GM12878 (cell line): Measurements from ENCODE around the gene PAK6. TPM values are rescaled to one million over a fixed set of nuclear protein-coding genes. Genes with fewer than 3 reads are reported as not detected.

Experiments used
- ATAC-seq: fragments of 200-7000 bp; cut with Tn5 transposase; 3 replicates; pipeline ENCODE4 v1.9.1; 2020; ENCODE audit warnings: mild to moderate bottlenecking, moderate library complexity
- BruUV-seq: library from RNA; stranded (reverse); fragments of 400-500 nt; replicated peaks from 2 replicates; lab custom pipeline; 2021; lab: Mats Ljungman, UMichigan
- CTCF ChIA-PET: fragments of 300-600 bp; sonication (Branson Sonifier 250); formaldehyde crosslinking; extraction: SDS; loops from one replicate; lab custom pipeline; 2021; ENCODE audit warnings: inconsistent platforms; lab: Yijun Ruan, JAX
- POLR2A ChIA-PET: fragments of 350-600 bp; formaldehyde crosslinking; extraction: SDS; loops from one replicate; lab custom pipeline; 2021; ENCODE audit warnings: inconsistent platforms; lab: Charles Lee
- RAD21 ChIA-PET: fragments of 300-600 bp; sonication (Branson Sonifier 250); formaldehyde crosslinking; loops from one replicate; lab custom pipeline; 2023; ENCODE audit warnings: antibody characterized with exemption; ENCODE audit not compliant: unreplicated experiment; lab: Charles Lee
- SMC1A ChIA-PET: fragments of 300-600 bp; sonication (Branson Sonifier 250); formaldehyde crosslinking; loops from one replicate; lab custom pipeline; 2023; ENCODE audit not compliant: unreplicated experiment, uncharacterized antibody; lab: Charles Lee
- DNase-seq: peaks from one replicate; pipeline ENCODE4 v3.0.0-alpha.2; 2011; ENCODE audit warnings: low read depth, low spot score
- FAIRE-seq: peaks from 3 replicates; lab custom pipeline; 2011; peaks lifted over from hg19 to GRCh38; lab: Jason Lieb, UNC
- H2AFZ ChIP-seq: 2 replicates; pipeline ENCODE4 v1.6.0; 2011; ENCODE audit warnings: low read depth, low read length, control low read depth; ENCODE audit not compliant: control insufficient read depth
- H3K27ac ChIP-seq: 2 replicates; pipeline ENCODE4 v1.5.1; 2011; ENCODE audit warnings: control low read depth; ENCODE audit not compliant: control insufficient read depth, insufficient read depth
- H3K27me3 ChIP-seq, 2 experiments: replicated peaks in 1 of 2; 2 replicates each; pipeline versions ENCODE4 v1.6.0 to v1.6.1; 2011; ENCODE audit warnings: low read length in 1 of 2; ENCODE audit not compliant: control insufficient read depth in 2 of 2, insufficient read depth in 2 of 2
- H3K36me3 ChIP-seq, 2 experiments: 2 replicates each; pipeline ENCODE4 v1.5.1; 2011; ENCODE audit warnings: low read length in 1 of 2; ENCODE audit not compliant: control insufficient read depth in 2 of 2, insufficient read depth in 2 of 2
- H3K4me1 ChIP-seq: 2 replicates; pipeline ENCODE4 v1.6.1; 2011; ENCODE audit warnings: mild to moderate bottlenecking, low read length, moderate library complexity, mixed read lengths; ENCODE audit not compliant: control insufficient read depth, insufficient read depth
- H3K4me2 ChIP-seq: 2 replicates; pipeline ENCODE4 v1.6.0; 2011; ENCODE audit warnings: control low read depth; ENCODE audit not compliant: control insufficient read depth, insufficient read depth
- H3K4me3 ChIP-seq: fragments of 200-600 bp; sonication (generic); 2 replicates; pipeline ENCODE4 v1.5.1; 2016
- H3K79me2 ChIP-seq: 2 replicates; pipeline ENCODE4 v1.6.0; 2011; ENCODE audit warnings: low read length; ENCODE audit not compliant: control insufficient read depth, insufficient read depth
- H3K9ac ChIP-seq: 2 replicates; pipeline ENCODE4 v1.8.0; 2011; ENCODE audit warnings: low read length, control low read depth, mixed read lengths; ENCODE audit not compliant: control insufficient read depth, insufficient read depth
- H3K9me3 ChIP-seq: replicated peaks from 3 replicates; pipeline ENCODE4 v1.5.1; 2011; ENCODE audit warnings: mild to moderate bottlenecking, low read length; ENCODE audit not compliant: control insufficient read depth, insufficient read depth
- H4K20me1 ChIP-seq: 2 replicates; pipeline ENCODE4 v1.6.0; 2011; ENCODE audit not compliant: control insufficient read depth, insufficient read depth
- ATF3 ChIP-seq: IDR thresholded peaks from 2 replicates; pipeline ENCODE4 v1.6.1; 2011; ENCODE audit warnings: low read depth, mild to moderate bottlenecking, low read length, moderate library complexity, borderline replicate concordance; ENCODE audit errors: extremely low read depth
- BACH1 ChIP-seq: fragments of 450-650 bp; IDR thresholded peaks from 2 replicates; pipeline ENCODE4 v1.6.1; 2017; ENCODE audit warnings: mild to moderate bottlenecking, borderline replicate concordance
- CTCF ChIP-seq, 3 experiments: IDR thresholded peaks in 2 of 3; conservative IDR thresholded peaks in 1 of 3; 2 replicates each; pipeline ENCODE4 v1.5.1; 2011; ENCODE audit warnings: low read depth in 3 of 3, low read length in 3 of 3, mild to moderate bottlenecking in 3 of 3, control low read depth in 2 of 3, moderate library complexity in 2 of 3, inconsistent platforms in 1 of 3, mixed read lengths in 1 of 3; ENCODE audit not compliant: control insufficient read depth in 2 of 3, insufficient read depth in 1 of 3; ENCODE audit errors: extremely low read depth in 1 of 3
- IKZF2 ChIP-seq, 2 experiments: fragments of 450-650 bp; IDR thresholded peaks; 2 replicates each; pipeline ENCODE4 v1.6.1; 2017; ENCODE audit warnings: mild to moderate bottlenecking in 2 of 2, moderate library complexity in 2 of 2
- MLLT1 ChIP-seq: fragments of 450-650 bp; IDR thresholded peaks from 2 replicates; pipeline ENCODE4 v1.6.1; 2016; ENCODE audit warnings: mild to moderate bottlenecking
- MTA2 ChIP-seq: fragments of 450-650 bp; IDR thresholded peaks from 2 replicates; pipeline ENCODE4 v1.6.1; 2016; ENCODE audit warnings: low read depth, mild to moderate bottlenecking, moderate library complexity
- NFYB ChIP-seq: IDR thresholded peaks from 2 replicates; pipeline ENCODE4 v1.6.1; 2011; ENCODE audit warnings: low read depth, mild to moderate bottlenecking, low read length, improper control_type of control experiment, moderate library complexity; ENCODE audit not compliant: insufficient read depth
- PAX8 ChIP-seq: fragments of 450-650 bp; IDR thresholded peaks from 2 replicates; pipeline ENCODE4 v1.6.1; 2017; ENCODE audit warnings: mild to moderate bottlenecking, moderate library complexity
- RAD21 ChIP-seq: IDR thresholded peaks from 2 replicates; pipeline ENCODE4 v1.6.1; 2011; ENCODE audit warnings: mild to moderate bottlenecking, low read depth, low read length, moderate library complexity; ENCODE audit not compliant: insufficient read depth
- RFX5 ChIP-seq: IDR thresholded peaks from 2 replicates; pipeline ENCODE4 v1.6.1; 2011; ENCODE audit warnings: low read depth, low read length, improper control_type of control experiment
- YY1 ChIP-seq: IDR thresholded peaks from 2 replicates; pipeline ENCODE4 v1.6.1; 2011; ENCODE audit warnings: low read depth, mild to moderate bottlenecking, low read length
- ZBED1 ChIP-seq: IDR thresholded peaks from 2 replicates; pipeline ENCODE4 v1.6.1; 2016; ENCODE audit warnings: borderline replicate concordance
- WGBS: methylation state at CpG from one replicate; pipeline ENCODE4 v1.1.6; 2016; ENCODE audit warnings: low lambda C conversion rate; ENCODE audit not compliant: insufficient replicate concordance, insufficient coverage; ENCODE audit errors: missing lambda C conversion rate; 5-methylcytosine and 5-hydroxymethylcytosine counted together
- in situ Hi-C: fragments of 300-500 bp; cut with MboI; formaldehyde crosslinking; loops from 9 replicates; pipeline ENCODE4 v1.14.3; 2018; ENCODE audit warnings: mixed read lengths
- intact Hi-C: fragments of 100-400 bp; cut with micrococcal nuclease; formaldehyde crosslinking; loops from one replicate; pipeline ENCODE4 v1.14.2; 2022; ENCODE audit not compliant: unreplicated experiment
- polyA plus RNA-seq, 11 experiments: library from polyadenylated mRNA; depleted of rRNA in 4 of 11; unstranded in 6 of 11; stranded (reverse) in 5 of 11; fragments of >200 nt; fragmentation: Nextera tagmentation in 4 of 11; fragmentation: Illumina TruSeq in 1 of 11; extraction: Ambion mirVana in 4 of 11; extraction: Trizol in 1 of 11; gene quantifications; 1 replicate in 1 of 11; 2 replicates in 10 of 11; pipeline versions ENCODE4 v1.2.1 to v1.2.3, GENCODE V29; 2011 to 2016; ENCODE audit warnings: inconsistent platforms in 2 of 11, missing spikeins in 2 of 11, low read depth in 1 of 11
- total RNA-seq, 4 experiments: library from RNA; depleted of rRNA in 3 of 4; stranded (reverse); fragments of >200 nt in 3 of 4; fragmentation: Illumina TruSeq in 1 of 4; extraction: Trizol in 1 of 4; gene quantifications; 2 replicates each; pipeline versions ENCODE4 v1.2.1 to v1.2.3, GENCODE V29; 2013 to 2021

The PAK6 gene
- total and polyA plus RNA-seq, 10 of the 15 experiments (the other 5 are each of a cell fraction or from before 2014, with no cell fraction given), result 0.07 to 0.92 (median 0.31) TPM; not detected in 2

GRCh38 chr15:40271685-40272484 is 33.0 kb downstream of the PAK6 start (continued):
- TF ChIP-seq BACH1 (no peak), IKZF2 (IDR thresholded peaks at IDR 0.05) (no peak), YY1 (no peak), RFX5 (no peak), NFYB (no peak), MLLT1 (no peak)

GRCh38 chr15:40272485-40273056 is 33.7 kb downstream of the PAK6 start:
- ChIA-PET RAD21 (interaction anchor here (1.2 to 4.5 kb wide), 6 partner anchors 55 to 240 kb away, joined by 3 to 79 read pairs (median 14); no protein-coding TSS in a partner anchor), SMC1A (interaction anchor here (0.8 to 6.4 kb wide), 8 partner anchors 15 to 385 kb away, joined by 3 to 98 read pairs (median 7); partner anchors contain the start of gene SRP14), CTCF (interaction anchor here (0.6 to 11.7 kb wide), 18 partner anchors 14 to 485 kb away, joined by 3 to 296 read pairs (median 8); partner anchors contain the start of genes BUB1B, CCDC9B, PAK6 and SRP14), POLR2A (interaction anchor here (1.0 to 1.5 kb wide), 2 partner anchors 89 to 227 kb away, joined by 3 read pairs; no protein-coding TSS in a partner anchor)
- Histone ChIP-seq H3K4me2 (no peak overlapping the region), H3K4me1 (peaks cover 3% of the 10 kb centered on the region), H3K27me3 (no peaks in the 10 kb centered on the region), H3K79me2 (no peaks in the 10 kb centered on the region), H3K9me3 (no peaks in the 10 kb centered on the region), H3K36me3 (no peaks in the 10 kb centered on the region), H2AFZ (no peak overlapping the region), H3K9ac (no peak overlapping the region), H3K4me3 (no peak overlapping the region), H3K27ac (no peak overlapping the region), H4K20me1 (no peaks in the 10 kb centered on the region)
- DNase-seq (no peak), ATAC-seq (peak; percentile 48), FAIRE-seq (no peak)
- TF ChIP-seq RAD21, result 0 out of 2 replicates have a peak, but pooled peaks have one; percentile 1
- TF ChIP-seq PAX8, result no peak
- 0 out of 6 replicates have a peak, but pooled peaks of 1 of the 3 experiments have one; percentile 13 for TF ChIP-seq CTCF (IDR thresholded peaks at IDR 0.05 in 2 of 3, conservative IDR thresholded peaks at IDR 0.05 in 1 of 3; ENCODE audit: control insufficient read depth in 2 of 3, extremely low read depth in 1 of 3, insufficient read depth in 1 of 3, low read depth in 3 of 3, low read length in 3 of 3)
- no peak for TF ChIP-seq ATF3
- TF ChIP-seq ZBED1, result no peak
- TF ChIP-seq MTA2, result no peak
- WGBS, result 51% methylated on average over 19 of the region's 20 CpGs
- no TSS peak for BruUV-seq
- intact Hi-C loops (loop anchor here (10.0 kb wide), 2 partner anchors 168 to 388 kb away; partner anchors contain the start of gene BMF), in situ Hi-C loops (loop anchor here (5.0 to 10.0 kb wide), 4 partner anchors 55 to 488 kb away; partner anchors contain the start of gene FSIP1)
